Measurements from ENCODE around the gene CCNJL. TPM values are rescaled to one million over a fixed set of nuclear protein-coding genes. Genes with fewer than 3 reads are reported as not detected.

The CCNJL gene
- total RNA-seq, 1 experiment from 2014 or later: 33.9 TPM

- Histone ChIP-seq H3K4me2 (no peak overlapping the region), H4K20me1 (ENCODE audit: insufficient read depth) (no peaks in the 10 kb centered on the region), H2AFZ (no peak overlapping the region), H3K9me2 (ENCODE audit: insufficient read depth) (no peaks in the 10 kb centered on the region), H3K4me3 (no peak overlapping the region), H3K36me3 (ENCODE audit: low read depth) (no peaks in the 10 kb centered on the region), H3K9me3 (ENCODE audit: insufficient read depth, low read depth) (no peaks in the 10 kb centered on the region), H3K27ac (no peak overlapping the region), H3K79me2 (ENCODE audit: low read depth) (no peaks in the 10 kb centered on the region), H3K4me1 (replicated peaks; ENCODE audit: insufficient read depth) (0 out of 2 replicates have a peak, but pooled peaks cover 8% of the 10 kb centered on the region), H3K27me3 (ENCODE audit: insufficient read depth, low read depth) (no peaks in the 10 kb centered on the region), H3F3A (ENCODE audit: insufficient read depth, low read depth) (no peaks in the 10 kb centered on the region)
- BruUV-seq (replicated peaks): no TSS peak
- intact Hi-C loops (cut with micrococcal nuclease; ENCODE audit: unreplicated experiment): no loop called here
- CTCF ChIA-PET: no interaction called here
- DNase-seq: peak; percentile 21 to 56
- POLR2A ChIA-PET (ENCODE audit: unreplicated experiment): interaction anchor here (0.5 kb wide), 1 partner anchor 42 kb away, joined by 33 read pairs; no protein-coding TSS in a partner anchor
- TF ChIP-seq, protein P1, sequence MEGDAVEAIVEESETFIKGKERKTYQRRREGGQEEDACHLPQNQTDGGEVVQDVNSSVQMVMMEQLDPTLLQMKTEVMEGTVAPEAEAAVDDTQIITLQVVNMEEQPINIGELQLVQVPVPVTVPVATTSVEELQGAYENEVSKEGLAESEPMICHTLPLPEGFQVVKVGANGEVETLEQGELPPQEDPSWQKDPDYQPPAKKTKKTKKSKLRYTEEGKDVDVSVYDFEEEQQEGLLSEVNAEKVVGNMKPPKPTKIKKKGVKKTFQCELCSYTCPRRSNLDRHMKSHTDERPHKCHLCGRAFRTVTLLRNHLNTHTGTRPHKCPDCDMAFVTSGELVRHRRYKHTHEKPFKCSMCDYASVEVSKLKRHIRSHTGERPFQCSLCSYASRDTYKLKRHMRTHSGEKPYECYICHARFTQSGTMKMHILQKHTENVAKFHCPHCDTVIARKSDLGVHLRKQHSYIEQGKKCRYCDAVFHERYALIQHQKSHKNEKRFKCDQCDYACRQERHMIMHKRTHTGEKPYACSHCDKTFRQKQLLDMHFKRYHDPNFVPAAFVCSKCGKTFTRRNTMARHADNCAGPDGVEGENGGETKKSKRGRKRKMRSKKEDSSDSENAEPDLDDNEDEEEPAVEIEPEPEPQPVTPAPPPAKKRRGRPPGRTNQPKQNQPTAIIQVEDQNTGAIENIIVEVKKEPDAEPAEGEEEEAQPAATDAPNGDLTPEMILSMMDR (conservative IDR thresholded peaks at IDR 0.05): no peak
- TF ChIP-seq EZH2 (IDR thresholded peaks at IDR 0.05; ENCODE audit: low read depth): no peak
Observed at GRCh38 chr5:160230686-160231527, 81.5 kb downstream of the CCNJL start.

DNA sequence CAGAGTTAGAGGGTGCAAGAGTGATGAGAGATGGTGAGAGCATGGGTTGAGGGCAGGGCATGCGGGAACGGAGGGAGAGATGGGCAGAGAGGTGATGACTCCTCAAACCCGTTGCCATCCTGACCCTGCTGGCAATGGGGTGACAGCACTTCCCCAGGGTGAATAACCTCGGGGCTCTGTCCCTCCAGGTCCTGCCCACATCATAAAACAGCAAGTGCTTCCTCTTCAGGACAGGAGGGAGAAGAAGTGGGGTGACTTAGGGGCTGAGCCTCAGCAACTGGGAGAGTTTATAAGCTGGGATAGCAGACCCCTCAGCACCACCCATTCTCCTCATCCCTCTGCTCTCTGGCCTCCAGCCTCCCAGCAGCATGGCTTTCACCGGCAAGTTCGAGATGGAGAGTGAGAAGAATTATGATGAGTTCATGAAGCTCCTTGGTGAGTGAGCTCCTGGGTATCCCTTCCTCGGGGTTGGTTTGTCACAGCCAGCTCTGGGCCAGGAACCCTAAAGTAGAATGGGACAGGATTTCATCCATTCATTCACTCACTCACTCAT is 83.1 kb downstream of the CCNJL start, which contains the start of gene FABP6:
Gene FABP6 (plus strand): TSS at position 317 of the 553 bp plus-strand sequence. CDS start 52 bp downstream, at position 369.
- intact Hi-C loops (cut with micrococcal nuclease; ENCODE audit: unreplicated experiment): no loop called here
- ChIA-PET POLR2A (ENCODE audit: unreplicated experiment) (no interaction called here), CTCF (interaction anchor here (0.6 kb wide), 1 partner anchor 16 kb away, joined by 3 read pairs; no protein-coding TSS in a partner anchor)
- no peaks in the 10 kb centered on the region for H3K9me3 ChIP-seq (ENCODE audit: insufficient read depth, low read depth)
- BruUV-seq (replicated peaks): no TSS peak
- H3F3A ChIP-seq (ENCODE audit: insufficient read depth, low read depth): no peaks in the 10 kb centered on the region
- H3K79me2 ChIP-seq (ENCODE audit: low read depth): no peaks in the 10 kb centered on the region
- DNase-seq: no peak
- H3K9me2 ChIP-seq (ENCODE audit: insufficient read depth): no peaks in the 10 kb centered on the region
- no peaks in the 10 kb centered on the region for H3K36me3 ChIP-seq (ENCODE audit: low read depth)
- no peak within 1 kb of the TSS for H3K4me3 ChIP-seq
- no peak within 1 kb of the TSS for H2AFZ ChIP-seq
- H3K4me1 ChIP-seq (replicated peaks; ENCODE audit: insufficient read depth): 0 out of 2 replicates have a peak, but pooled peaks cover 8% of the 10 kb centered on the region
- H4K20me1 ChIP-seq (ENCODE audit: insufficient read depth): no peaks in the 10 kb centered on the region
- H3K27me3 ChIP-seq (ENCODE audit: insufficient read depth, low read depth): no peaks in the 10 kb centered on the region
- no peak within 1 kb of the TSS for H3K27ac ChIP-seq
- TF ChIP-seq, protein P1 (conservative IDR thresholded peaks at IDR 0.05): no peak
- TF ChIP-seq EZH2 (IDR thresholded peaks at IDR 0.05; ENCODE audit: low read depth): no peak
- H3K4me2 ChIP-seq: no peak within 1 kb of the TSS

- no peak for DNase-seq
- BruUV-seq (replicated peaks): no TSS peak
- H3F3A ChIP-seq (ENCODE audit: insufficient read depth, low read depth): no peaks in the 10 kb centered on the region
- no peaks in the 10 kb centered on the region for H3K79me2 ChIP-seq (ENCODE audit: low read depth)
- H3K27ac ChIP-seq: no peak overlapping the region
- no peaks in the 10 kb centered on the region for H3K27me3 ChIP-seq (ENCODE audit: insufficient read depth, low read depth)
- ChIA-PET CTCF (no interaction called here), POLR2A (ENCODE audit: unreplicated experiment) (no interaction called here)
- intact Hi-C loops (cut with micrococcal nuclease; ENCODE audit: unreplicated experiment): no loop called here
- TF ChIP-seq, protein P1 (conservative IDR thresholded peaks at IDR 0.05): no peak
- no peak for TF ChIP-seq EZH2 (IDR thresholded peaks at IDR 0.05; ENCODE audit: low read depth)
- no peak overlapping the region for H2AFZ ChIP-seq
- H3K4me3 ChIP-seq: no peak overlapping the region
- H4K20me1 ChIP-seq (ENCODE audit: insufficient read depth): no peaks in the 10 kb centered on the region
- H3K36me3 ChIP-seq (ENCODE audit: low read depth): no peaks in the 10 kb centered on the region
- H3K4me1 ChIP-seq (replicated peaks; ENCODE audit: insufficient read depth): 0 out of 2 replicates have a peak, but pooled peaks cover 8% of the 10 kb centered on the region
- no peak overlapping the region for H3K4me2 ChIP-seq
- H3K9me2 ChIP-seq (ENCODE audit: insufficient read depth): no peaks in the 10 kb centered on the region
- no peaks in the 10 kb centered on the region for H3K9me3 ChIP-seq (ENCODE audit: insufficient read depth, low read depth)
Observed at GRCh38 chr5:160227012-160227411, 85.4 kb downstream of the CCNJL start.

All from PC-9 (cell line).